Measurements from ENCODE around the gene TMEM8B.
A peak's percentile ranks its signal among the peaks of the same experiment; 100 is the strongest.
"Not testable (repeated sequence)": the region's sequence is repeated elsewhere in the genome, so short reads cannot be mapped to it uniquely, and the experiment has no call there.

TMEM8B gene

DNA sequence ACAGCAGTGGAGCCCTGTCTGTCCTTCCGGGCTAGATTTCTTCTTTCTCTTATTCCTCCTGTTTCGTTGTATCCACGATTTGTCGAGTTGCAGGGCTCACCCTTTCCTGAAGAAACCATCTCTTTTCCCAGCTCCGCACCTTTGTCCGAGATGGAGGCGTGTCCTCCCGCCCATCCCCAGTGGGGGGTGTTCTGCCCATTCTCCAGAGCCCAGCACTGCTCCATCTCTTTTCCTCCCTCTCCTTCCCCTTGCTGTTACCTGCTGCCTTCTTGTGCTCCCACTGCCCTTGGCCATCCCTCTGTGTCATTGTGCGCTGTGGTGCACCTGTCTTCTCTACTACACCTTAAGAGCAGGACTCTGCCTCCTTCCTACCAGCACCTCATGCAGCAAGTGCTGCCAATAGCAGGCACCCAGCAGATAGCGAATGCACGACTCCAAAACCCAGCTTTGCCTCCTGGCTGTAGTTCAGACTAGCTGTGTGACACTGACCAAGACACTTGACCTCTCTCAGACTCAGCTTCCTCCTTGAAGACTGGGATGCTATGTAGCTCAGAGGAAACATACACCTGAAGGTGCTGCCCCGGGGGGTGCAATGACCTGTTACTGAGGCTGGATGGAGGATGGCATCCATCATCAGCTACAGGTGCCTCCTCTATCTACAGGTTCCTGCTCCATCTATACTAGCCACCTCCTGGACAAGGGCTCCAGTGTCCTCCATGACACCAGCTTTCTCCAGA, 32.3 kb downstream of the TMEM8B start:
- no peak for DNase-seq (ENCODE audit: low read depth in 2 of 3, low spot score in 1 of 3)

DNA sequence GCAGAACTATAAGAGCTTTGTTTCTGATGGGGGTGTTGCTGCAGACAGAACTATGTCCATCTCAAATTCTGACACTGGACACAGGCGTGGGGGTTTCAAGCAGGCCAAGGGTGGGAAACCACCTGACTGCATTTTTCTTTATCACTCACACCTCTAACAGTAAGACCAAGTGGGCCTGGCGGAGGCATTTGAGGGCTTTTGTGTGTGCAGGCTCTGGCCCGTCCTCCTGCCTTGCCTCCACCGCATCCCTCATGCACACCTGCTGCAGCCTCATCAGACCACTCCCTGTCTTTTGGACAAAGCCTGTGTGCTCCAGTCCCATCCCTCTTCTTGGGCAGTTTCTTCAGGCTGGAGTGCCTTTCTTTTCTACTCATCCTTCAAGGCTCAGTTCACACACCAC, 33.3 kb downstream of the TMEM8B start:
- DNase-seq (ENCODE audit: low read depth in 2 of 3, low spot score in 1 of 3), result no peak

DNA sequence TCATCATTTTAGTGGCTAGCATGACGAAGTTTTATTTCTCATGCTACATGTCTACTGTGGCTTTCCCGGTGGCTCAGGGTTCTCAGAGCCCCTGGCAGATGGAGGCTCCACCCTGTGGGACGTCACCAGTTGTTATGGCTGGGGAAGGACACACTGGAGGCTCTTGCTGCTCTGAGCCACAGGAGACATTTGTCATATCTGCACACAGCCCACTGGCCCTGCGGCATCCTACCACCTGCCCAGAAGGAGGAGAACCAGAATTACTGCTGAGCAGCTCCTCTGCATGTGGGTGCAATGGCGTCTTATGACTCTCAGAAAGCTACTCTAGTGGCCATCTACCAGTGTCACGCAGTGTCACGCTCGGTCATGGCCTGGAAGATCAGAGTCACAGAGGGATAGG, 34.6 kb downstream of the TMEM8B start:
- DNase-seq (ENCODE audit: low read depth in 2 of 3, low spot score in 1 of 3), result no peak

DNA sequence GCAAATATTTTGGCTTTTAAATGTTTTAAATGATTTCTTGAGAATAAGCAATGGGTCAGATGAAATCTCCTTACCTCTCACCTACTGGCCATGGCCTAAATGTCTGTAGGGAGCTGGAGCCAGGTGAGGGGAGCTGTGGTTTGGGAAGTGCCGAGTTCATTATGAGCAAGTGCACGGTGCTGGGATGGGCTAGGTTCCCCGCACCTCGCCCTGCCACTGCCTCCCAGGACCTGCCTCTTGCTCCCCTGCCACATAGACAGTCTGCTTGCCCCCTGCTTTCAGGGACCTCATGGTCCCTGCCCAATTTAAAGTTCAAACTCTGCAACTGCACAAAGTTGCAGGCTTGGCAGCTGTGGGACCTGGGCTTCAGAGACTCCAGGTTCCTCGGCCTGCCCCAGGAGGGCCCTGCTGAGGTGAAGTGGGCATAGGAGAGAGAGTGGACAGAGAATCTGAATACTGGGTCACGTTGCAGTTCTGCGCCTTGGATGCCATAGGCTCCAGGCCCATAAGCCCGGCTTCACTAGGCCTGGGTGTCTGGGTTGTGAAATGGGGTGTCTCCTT, 35.7 kb downstream of the TMEM8B start:
- DNase-seq (ENCODE audit: low read depth in 2 of 3, low spot score in 1 of 3), result no peak

DNA sequence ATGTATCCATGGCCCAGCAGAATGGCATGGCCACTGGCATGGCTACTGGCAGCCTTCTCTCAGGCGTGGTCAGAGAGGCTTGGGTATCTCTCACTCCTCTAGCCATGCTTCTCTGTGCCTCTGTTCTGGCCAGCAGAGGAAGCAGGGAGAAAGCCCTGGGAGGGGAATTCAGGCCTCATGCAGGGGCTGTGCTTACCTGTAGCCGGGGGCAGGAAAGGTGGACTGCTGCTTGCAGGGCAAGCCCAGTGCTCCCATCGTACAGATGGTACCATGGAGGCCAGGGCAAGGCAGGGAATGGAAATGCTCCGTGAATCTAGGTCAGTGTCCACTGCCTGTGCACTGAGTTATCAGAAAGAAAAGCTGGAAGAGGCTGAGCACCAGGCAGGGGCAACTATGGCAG, 38.5 kb downstream of the TMEM8B start:
- DNase-seq (ENCODE audit: low read depth in 2 of 3, low spot score in 1 of 3), result no peak

DNA sequence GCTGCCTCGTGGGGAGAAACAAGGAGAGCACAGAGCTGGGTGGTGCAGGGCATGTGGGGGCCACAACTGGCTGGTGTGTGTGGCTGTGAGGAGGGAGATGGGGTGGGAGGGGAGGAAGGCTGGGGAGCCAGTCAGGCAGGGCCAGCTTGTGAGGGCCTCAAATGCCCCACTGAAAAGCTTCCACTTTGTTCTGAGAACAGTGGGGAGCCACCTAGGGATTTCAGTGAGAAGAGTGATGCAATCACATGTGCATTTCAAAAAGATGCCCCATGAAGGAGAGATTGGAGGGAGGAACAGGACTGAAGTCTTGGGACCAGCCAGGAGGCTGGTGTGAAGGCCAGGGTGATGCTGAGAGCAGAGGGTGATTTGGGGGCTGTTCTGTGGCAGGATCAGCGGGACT, 39.9 kb downstream of the TMEM8B start:
- DNase-seq (ENCODE audit: low read depth in 2 of 3, low spot score in 1 of 3), result no peak

DNA sequence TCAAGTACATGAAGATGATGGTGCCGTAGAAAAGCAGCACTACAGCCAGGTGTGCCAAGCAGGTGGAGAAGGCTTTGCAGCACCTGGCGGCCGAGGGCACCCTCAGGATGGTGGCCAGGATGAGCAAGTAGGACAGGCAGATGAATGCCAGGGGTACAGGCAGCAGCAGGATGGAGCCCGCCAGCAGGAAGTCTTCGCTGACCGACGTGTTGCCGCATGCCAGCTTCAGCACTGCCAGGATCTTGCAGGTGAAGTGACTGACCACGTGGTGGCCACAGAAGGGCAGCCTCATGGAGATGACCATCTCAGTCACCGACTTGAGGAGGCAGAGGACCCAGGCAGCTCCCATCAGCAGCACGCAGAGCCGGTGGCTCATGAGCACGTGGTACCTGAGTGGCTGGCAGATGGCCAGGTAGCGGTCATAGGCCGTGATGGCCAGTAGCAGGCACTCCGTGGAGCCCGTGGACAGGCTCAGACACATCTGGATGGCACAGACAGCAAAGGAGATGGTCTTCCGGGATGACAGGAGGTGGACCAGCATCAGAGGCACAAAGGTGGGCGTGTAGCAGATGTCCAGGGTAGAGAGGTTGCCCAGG, 40.7 kb downstream of the TMEM8B start:
- DNase-seq (ENCODE audit: low read depth in 2 of 3, low spot score in 1 of 3), result no peak

DNA sequence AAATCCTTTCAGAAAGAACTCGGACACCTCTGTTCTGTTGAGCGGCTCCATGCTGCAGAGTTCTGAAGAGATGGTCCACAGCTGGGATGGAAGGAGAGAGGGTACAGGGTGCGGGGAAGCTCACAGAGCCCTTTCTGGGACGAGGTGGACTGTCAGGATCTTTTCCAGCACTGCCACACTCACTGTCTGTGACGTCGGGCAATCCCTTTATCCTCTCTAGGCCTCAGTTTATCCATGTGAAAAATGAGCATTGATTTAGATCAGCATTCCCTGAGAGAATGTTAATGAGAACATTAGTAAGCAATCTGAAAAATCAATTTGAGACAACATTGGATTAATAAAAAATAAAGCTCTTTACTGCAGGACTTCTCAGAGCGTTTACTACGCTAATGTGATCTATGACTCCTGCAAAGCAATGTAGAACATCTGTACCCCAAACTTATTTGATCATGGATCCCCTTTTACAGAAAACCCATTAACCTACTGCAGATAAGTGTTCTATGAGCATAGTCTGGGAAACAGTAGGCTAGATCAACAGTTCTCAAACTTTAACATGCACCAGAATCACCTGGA, 41.4 kb downstream of the TMEM8B start, which contains the start of gene OR13J1:
Gene OR13J1, minus strand, starts transcription at position 51 of the 573 bp plus-strand sequence. Its CDS starts 0 bp downstream, at position 51.
- no peak for DNase-seq (ENCODE audit: low read depth in 2 of 3, low spot score in 1 of 3)

DNA sequence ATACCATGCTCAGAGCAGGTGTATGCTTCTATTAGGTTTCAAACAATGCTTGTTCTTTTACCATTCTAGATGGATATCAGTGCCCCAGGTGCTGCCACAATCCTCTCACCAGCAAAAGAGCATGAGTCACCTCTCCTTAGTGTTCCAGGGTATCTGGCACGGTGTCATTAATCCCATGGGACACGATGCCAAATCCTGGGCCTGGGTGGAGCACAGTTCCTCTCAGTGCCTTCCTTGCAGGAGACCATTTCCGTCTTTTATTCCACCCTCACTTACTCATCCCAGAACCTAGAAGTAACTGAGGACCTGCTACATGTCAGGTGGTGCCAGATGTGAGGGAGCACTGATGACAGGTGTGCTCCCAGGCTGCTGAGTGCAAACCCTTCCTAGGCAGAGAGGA, 42.5 kb downstream of the TMEM8B start:
- DNase-seq (ENCODE audit: low read depth in 2 of 3, low spot score in 1 of 3), result no peak

DNA sequence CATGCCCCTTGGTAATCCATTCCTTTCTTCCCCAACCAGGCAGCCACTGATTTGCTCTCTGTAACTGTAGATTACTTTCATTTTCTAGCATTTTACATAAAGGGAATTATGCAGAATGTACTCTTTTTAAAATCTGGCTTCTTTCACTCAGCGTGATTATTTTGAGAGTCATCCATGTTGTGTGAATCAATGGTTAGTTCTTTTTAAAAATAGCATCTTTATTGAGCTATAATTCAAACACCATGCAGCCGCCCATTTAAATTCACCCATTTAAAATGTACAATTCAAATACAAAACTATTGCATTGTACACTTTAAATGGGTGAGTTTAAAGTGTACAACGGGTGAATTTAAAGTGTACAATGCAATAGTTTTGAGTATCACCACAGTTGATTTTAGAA, 43.5 kb downstream of the TMEM8B start:
- no peak for DNase-seq (ENCODE audit: low read depth in 2 of 3, low spot score in 1 of 3)

DNA sequence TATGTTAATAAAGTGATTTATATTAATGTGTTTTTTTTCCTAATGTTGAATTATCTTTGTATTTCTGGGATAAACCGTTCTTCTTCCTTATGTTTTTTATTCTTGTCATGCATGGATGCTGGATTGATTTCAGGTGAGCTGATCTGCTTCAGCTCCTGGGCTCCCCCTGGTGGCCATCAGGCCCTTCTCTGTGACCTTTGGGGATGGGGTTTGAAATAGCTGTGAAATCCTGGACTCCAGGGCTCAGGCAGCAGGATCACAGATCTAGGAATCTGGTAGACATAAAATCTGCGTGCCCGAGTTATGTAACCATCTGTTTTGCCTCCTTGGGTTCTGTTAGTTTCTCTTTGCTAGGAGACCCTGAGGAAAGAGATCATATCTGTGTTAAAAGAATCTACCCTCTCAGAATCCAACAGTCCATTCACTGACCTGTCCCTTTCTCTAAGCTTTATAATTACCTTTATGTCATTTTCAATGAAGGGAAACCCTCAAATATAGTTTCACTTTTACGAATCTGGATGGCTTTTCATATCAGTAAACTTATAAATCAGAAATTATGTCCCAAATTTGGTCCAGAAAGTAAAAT, 53.3 kb downstream of the TMEM8B start:
- peak; percentile 55 to 78 (median 75) for DNase-seq (ENCODE audit: low read depth in 2 of 3, low spot score in 1 of 3)

DNA sequence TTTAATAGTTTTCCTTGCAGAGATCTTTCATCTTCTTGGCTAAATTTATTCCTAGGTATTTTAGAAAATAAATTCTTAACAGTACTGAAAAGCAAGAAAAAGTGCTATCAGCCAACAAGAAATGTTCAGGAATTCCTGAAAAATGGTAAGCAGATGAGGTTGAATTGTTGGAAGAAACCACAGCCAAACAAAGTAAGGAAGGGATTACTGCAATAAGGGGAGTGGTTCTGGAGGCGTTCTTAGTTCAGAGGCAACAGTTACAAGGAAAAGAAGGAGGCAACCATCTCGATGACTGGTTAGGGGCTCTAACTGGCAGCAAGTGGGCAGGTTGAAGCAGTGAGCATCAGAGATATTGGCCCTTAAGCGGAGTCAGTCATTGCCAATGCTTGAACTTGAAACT, 54.0 kb downstream of the TMEM8B start:
- no peak for DNase-seq (ENCODE audit: low read depth in 2 of 3, low spot score in 1 of 3)

DNA sequence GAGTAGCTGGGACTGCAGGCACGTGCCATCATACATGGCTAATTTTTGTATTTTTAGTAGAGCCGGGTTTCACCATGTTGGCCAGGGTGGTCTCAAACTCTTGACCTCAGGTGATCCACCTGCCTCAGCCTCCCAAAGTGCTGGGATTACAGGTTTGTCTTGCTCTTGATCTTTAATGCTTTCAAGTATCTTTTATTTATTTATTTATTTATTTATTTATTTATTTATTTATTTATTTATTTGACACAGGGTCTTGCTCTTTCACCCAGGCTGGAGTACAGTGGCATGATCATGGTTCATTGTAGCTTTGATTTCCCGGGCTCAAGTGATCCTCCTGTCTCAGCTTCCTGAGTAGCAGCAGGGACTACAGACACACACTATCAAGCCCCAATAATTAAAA, 55.9 kb downstream of the TMEM8B start:
- not testable (repeated sequence) for DNase-seq (ENCODE audit: low read depth in 2 of 3, low spot score in 1 of 3)

DNA sequence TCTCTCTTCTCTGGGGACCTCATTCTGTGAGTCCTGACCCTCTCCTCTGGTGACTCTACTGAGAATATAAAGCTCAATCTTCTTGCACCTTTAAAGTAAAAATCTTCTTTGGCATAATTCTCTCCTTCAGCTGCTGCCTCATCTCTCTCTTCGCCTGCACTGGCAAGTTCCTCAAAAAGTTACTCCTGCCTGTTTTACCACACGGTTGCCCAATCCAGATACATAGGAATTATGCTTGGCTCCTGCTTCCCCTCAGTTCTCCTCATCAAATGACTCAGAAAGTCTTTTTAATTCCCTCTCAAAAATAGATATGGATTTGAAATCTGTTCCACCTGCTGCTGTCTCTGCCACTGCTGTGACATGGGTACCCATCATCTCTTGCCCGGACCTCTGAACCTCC, 62.6 kb downstream of the TMEM8B start:
- DNase-seq (ENCODE audit: low read depth in 2 of 3, low spot score in 1 of 3), result no peak

DNA sequence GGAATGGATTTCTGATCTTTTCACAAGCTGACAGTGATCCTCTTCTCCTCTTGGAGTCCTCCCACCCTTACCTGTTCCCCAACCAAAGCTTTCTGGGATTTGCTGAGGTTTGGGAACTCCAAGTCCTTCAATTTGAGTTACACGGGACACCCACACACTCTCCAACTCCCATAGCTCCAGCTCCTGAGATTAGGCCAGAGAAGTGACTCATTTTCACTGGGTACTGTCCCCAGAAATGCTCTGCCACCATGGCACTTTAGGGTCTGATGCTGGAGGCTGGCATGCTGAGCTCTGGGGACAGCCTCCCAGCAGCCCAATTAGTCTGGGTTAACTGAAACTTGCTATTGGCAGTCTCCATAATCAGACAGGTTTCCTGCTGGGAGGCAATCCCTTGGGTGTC, 63.0 kb downstream of the TMEM8B start:
- no peak for DNase-seq (ENCODE audit: low read depth in 2 of 3, low spot score in 1 of 3)

DNA sequence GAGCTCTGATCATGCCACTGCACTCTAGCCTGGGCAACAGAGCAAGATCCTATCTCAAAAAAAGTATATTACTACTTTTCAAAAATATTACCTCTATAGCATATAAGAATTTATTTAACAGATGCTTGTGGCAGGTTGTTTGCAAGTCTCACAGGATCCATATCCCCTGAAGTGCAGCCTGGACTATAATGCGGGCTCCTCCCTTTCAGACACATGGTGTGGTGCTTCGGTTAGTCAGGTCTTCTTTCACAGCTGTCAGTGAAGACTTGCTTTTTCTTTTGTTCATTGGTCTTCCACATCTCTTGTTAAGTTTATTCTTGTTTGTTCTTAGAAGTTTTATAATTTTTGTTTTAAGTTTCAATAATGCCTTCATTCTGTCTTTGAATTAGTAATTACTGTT, 67.5 kb downstream of the TMEM8B start:
- no peak for DNase-seq (ENCODE audit: low read depth in 2 of 3, low spot score in 1 of 3)

DNA sequence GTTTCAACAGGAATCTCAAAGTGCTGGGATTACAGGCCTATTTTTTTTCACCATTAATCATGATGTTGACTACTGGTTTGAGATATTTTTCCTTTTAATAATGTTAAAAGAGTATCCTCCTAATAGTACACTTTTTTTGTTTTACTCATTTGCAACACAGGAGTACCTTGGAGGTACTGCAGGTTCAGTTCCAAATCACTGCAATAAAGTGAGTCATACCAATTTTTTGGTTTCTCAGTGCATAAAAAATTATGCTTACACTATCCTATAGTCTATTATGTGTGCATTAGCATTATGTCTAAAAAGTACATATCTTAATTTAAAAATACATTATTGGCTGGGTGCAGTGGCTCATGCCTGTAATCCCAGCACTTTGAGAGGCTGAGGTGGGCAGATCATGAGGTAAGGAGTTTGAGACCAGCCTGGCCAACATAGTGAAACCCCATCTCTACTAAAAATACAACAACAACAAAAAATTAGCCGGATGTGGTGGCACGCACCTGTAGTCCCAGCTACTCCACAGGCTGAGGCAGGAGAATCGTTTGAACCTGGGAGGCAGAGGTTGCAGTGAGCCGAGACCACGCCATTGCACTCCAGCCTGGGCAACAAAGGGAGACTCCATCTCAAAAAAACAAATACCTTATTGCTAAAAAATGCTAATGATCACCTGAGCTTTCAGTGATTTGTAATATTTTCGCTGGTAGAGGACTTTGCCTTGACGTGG, 68.5 kb downstream of the TMEM8B start:
- not testable (repeated sequence) for DNase-seq (ENCODE audit: low read depth in 2 of 3, low spot score in 1 of 3)

DNA sequence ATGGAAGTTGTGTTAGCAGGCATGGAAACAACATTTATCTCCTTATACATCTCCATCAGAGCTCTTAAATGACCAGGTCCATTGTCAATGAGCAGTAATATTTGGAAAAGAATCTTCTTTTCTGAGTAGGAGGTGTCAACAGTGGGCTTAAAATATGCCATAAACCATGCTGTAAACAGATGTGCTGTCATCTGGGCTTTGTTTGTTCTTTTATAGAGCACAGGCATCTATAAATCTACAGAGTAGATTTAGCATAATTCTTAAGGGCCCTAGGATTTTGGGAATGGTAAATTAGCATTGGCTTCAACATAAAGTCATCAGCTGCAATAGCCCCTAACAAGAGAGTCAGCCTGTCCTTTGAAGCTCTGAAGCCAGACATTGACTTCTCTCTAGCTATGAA, 69.3 kb downstream of the TMEM8B start:
- no peak for DNase-seq (ENCODE audit: low read depth in 2 of 3, low spot score in 1 of 3)

DNA sequence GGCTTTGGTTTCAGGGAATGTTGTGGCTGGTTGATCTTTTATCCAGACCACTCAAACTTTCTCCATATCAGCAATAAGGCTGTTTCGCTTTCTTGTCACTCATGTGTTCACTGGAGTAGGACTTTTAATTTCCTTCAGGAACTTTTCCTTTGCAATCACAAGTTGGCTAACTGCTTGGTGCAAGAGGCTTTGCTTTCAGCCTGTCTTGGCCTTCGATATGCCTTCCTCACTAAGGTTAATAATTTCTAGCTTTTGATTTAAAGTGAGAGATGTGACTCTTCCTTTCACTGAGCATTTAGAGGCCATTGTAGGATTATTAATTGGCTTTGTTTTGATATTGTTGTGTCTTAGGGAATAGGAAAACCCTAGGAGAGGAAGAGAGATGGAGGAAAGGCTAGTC, 70.0 kb downstream of the TMEM8B start:
- DNase-seq (ENCODE audit: low read depth in 2 of 3, low spot score in 1 of 3), result no peak

DNA sequence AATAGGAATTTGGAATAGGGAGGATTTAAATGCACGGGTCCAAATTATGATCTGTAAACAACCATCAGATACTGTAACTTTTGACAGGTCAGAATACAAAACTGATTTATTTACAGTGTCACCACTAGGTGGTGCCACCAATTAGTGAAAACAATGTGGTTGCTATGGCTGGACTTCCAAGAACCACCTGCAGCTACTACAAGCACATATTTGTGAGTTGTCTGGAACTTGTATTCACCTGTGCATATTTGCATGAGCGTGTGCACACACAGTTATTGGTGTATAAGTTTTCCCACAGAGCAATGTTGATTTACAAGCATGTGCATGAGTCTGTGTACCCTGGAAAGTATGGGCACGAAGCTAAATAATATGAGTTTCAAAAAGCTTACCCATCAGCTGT, 74.0 kb downstream of the TMEM8B start:
- DNase-seq (ENCODE audit: low read depth in 2 of 3, low spot score in 1 of 3), result peak in 1 of 3 donors; percentile 47

DNA sequence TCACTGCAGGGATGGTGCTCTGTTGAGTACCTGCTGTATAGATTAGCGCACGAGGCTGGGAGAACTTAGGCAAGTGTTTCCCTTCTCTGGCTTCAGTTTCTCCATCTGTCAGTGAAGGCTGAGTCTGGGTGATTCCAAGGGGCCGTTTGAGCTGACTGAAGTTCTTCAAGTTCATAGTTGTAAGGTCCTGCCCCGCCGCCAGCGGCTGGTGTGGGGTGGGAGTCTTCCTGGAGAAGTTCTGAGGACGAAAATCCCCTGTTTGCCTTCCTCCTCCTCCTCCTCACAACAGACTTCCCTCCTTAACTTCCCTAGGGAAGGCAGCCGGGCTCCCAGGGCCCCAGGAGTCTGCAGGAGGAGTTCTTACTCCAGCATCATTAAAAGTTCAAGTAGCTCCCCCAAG, 75.3 kb downstream of the TMEM8B start:
- DNase-seq (ENCODE audit: low read depth in 2 of 3, low spot score in 1 of 3), result no peak
